Mammary epithelial cell (primary cell): ENCODE measurements around the gene BATF.

Experiments
- CTCF ChIP-seq, 2 donors: IDR thresholded peaks in 1 of 2; conservative IDR thresholded peaks in 1 of 2; 2 replicates each; pipeline ENCODE4 v1.5.1; 2011 to 2012; ENCODE audit warnings: inconsistent platforms in 2 of 2, low read length in 2 of 2, mild to moderate bottlenecking in 2 of 2, control low read depth in 1 of 2, low read depth in 1 of 2; ENCODE audit not compliant: insufficient read depth in 1 of 2; ENCODE audit errors: extremely low read depth in 1 of 2
- EZH2 ChIP-seq: IDR thresholded peaks from 2 replicates; pipeline ENCODE4 v1.6.1; 2012; ENCODE audit warnings: low read length, inconsistent platforms, borderline replicate concordance

GRCh38 chr14:75506930-75507329, 15.3 kb upstream of the BATF start:
- TF ChIP-seq CTCF (conservative IDR thresholded peaks at IDR 0.05 in 1 of 2, IDR thresholded peaks at IDR 0.05 in 1 of 2; ENCODE audit: extremely low read depth in 1 of 2, insufficient read depth in 1 of 2, low read depth in 1 of 2, low read length in 2 of 2) (no peak), EZH2 (no peak)
